NT2/D1 (cell line): ENCODE results near the gene LRRC4C.

Source experiments
- SUZ12 ChIP-seq: IDR thresholded peaks from 2 replicates; pipeline ENCODE4 v1.6.1; 2011; ENCODE audit not compliant: insufficient read length, insufficient read depth; ENCODE audit errors: extremely low read depth
- YY1 ChIP-seq: IDR thresholded peaks from 2 replicates; pipeline ENCODE4 v1.6.1; 2011; ENCODE audit not compliant: insufficient read length, insufficient read depth
- ZNF274 ChIP-seq: IDR thresholded peaks from 2 replicates; pipeline ENCODE4 v1.6.1; 2011; ENCODE audit warnings: mild to moderate bottlenecking, low read depth, low read length

DNA sequence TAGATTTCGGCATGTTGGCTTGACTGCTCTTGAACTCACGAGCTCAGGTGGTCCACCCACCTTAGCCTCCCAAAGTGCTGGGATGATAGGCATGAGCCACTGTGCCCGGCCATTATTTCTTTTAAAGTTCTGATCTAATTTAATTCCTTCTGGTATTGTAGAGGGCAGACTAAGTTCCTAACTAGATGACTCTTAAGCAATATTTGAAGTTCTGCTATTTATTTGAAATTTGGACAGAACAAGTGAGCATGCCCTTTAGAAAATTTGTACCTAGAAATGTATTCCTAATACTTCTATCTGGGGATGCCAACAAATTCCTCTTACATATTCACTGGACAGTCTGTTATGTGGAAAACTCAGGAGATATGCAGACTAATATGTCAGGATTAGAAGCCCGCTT, 746.4 kb downstream of the LRRC4C start:
- TF ChIP-seq YY1 (no peak), SUZ12 (no peak), ZNF274 (no peak)
